ENCODE results near the gene CAND2.

- TF ChIP-seq CTCF (IDR thresholded peaks at IDR 0.05; ENCODE audit: insufficient read depth, low read length, poor library complexity, severe bottlenecking) = no peak
- TF ChIP-seq EZH2phosphoT487 (conservative IDR thresholded peaks at IDR 0.05; ENCODE audit: low read length) = no peak
These were observed 42.2 kb upstream of the CAND2 start for GRCh38 chr3:12754313-12754712.

Data from SU-DHL-6 (cell line).